H1 (cell line): ENCODE results near the gene TRMT44. TPM values are rescaled to one million over a fixed set of nuclear protein-coding genes. Genes with fewer than 3 reads are reported as not detected.

ENCODE experiments used
- CTCF ChIA-PET: fragments of 300-600 bp; sonication (Branson Sonifier 250); formaldehyde crosslinking; loops from one replicate; lab custom pipeline; 2021; ENCODE audit not compliant: partially characterized antibody; lab: Charles Lee
- POLR2A ChIA-PET: fragments of 300-600 bp; sonication (Branson Sonifier 250); formaldehyde crosslinking; loops from one replicate; lab custom pipeline; 2021; ENCODE audit warnings: inconsistent platforms; ENCODE audit not compliant: partially characterized antibody; lab: Charles Lee
- DNase-seq, 2 experiments: peaks; one replicate each; pipeline versions ENCODE4 v3.0.0 to v3.0.0-alpha.2; 2010 to 2022; ENCODE audit warnings: low spot score in 2 of 2, low read depth in 1 of 2, mixed read lengths in 1 of 2
- FAIRE-seq: peaks from 2 replicates; lab custom pipeline; 2011; peaks lifted over from hg19 to GRCh38; lab: Jason Lieb, UNC
- H2AFZ ChIP-seq: 2 replicates; pipeline ENCODE4 v1.8.1; 2012; ENCODE audit warnings: low read length, inconsistent platforms
- H2AK5ac ChIP-seq: 2 replicates; pipeline ENCODE4 v1.6.1; 2013; ENCODE audit warnings: low read depth, low read length
- H2BK120ac ChIP-seq: replicated peaks from 2 replicates; pipeline ENCODE3; 2013; ENCODE audit warnings: low read depth, low read length, inconsistent platforms
- H2BK12ac ChIP-seq: 2 replicates; pipeline ENCODE4 v1.6.1; 2013; ENCODE audit warnings: low read depth, low read length
- H2BK15ac ChIP-seq: 2 replicates; pipeline ENCODE4 v1.6.1; 2013; ENCODE audit warnings: low read length
- H2BK20ac ChIP-seq: 2 replicates; pipeline ENCODE4 v1.6.1; 2013; ENCODE audit warnings: low read length
- H2BK5ac ChIP-seq: 2 replicates; pipeline ENCODE4 v1.6.1; 2013; ENCODE audit warnings: low read depth, low read length
- H3K14ac ChIP-seq: 2 replicates; pipeline ENCODE4 v1.6.1; 2013; ENCODE audit warnings: inconsistent platforms; ENCODE audit not compliant: insufficient read length
- H3K18ac ChIP-seq: 2 replicates; pipeline ENCODE4 v1.6.1; 2013; ENCODE audit warnings: low read length; ENCODE audit errors: extremely low read depth
- H3K23ac ChIP-seq: 2 replicates; pipeline ENCODE4 v1.6.1; 2013; ENCODE audit warnings: inconsistent platforms; ENCODE audit not compliant: insufficient read length
- H3K23me2 ChIP-seq: 2 replicates; pipeline ENCODE4 v1.6.1; 2013; ENCODE audit warnings: low read depth, low read length
- H3K27ac ChIP-seq: 2 replicates; pipeline ENCODE4 v1.6.1; 2011; ENCODE audit warnings: low read depth, low read length, inconsistent platforms
- H3K27me3 ChIP-seq, 4 experiments: replicated peaks in 1 of 4; 1 replicate in 1 of 4; 2 replicates in 3 of 4; pipeline versions ENCODE4 v1.6.1 to v1.8.1; 2011 to 2013; ENCODE audit warnings: low read length in 3 of 4, mild to moderate bottlenecking in 3 of 4, inconsistent platforms in 2 of 4, mixed read lengths in 2 of 4, moderate library complexity in 1 of 4; ENCODE audit not compliant: control insufficient read depth in 3 of 4, insufficient read depth in 3 of 4; ENCODE audit errors: extremely low read depth in 1 of 4
- H3K36me3 ChIP-seq, 4 experiments: 2 replicates each; pipeline versions ENCODE4 v1.6.1 to v1.8.1; 2011 to 2013; ENCODE audit warnings: mild to moderate bottlenecking in 4 of 4, low read length in 3 of 4, moderate library complexity in 2 of 4, control low read depth in 1 of 4, inconsistent platforms in 1 of 4; ENCODE audit not compliant: insufficient read depth in 4 of 4, control insufficient read depth in 2 of 4
- H3K4ac ChIP-seq: replicated peaks from 2 replicates; pipeline ENCODE3; 2013; ENCODE audit warnings: low read length, low read depth, mixed read lengths, inconsistent platforms; ENCODE audit not compliant: insufficient read length
- H3K4me1 ChIP-seq, 4 experiments: replicated peaks in 1 of 4; 1 replicate in 1 of 4; 2 replicates in 3 of 4; pipeline versions ENCODE4 v1.6.1 to v1.8.1; 2011 to 2013; ENCODE audit warnings: low read length in 3 of 4, inconsistent platforms in 2 of 4, mixed read lengths in 1 of 4; ENCODE audit not compliant: insufficient read depth in 4 of 4, control insufficient read depth in 3 of 4
- H3K4me2 ChIP-seq, 2 experiments: 2 replicates each; pipeline versions ENCODE4 v1.6.1 to v1.8.1; 2011 to 2013; ENCODE audit warnings: low read depth in 2 of 2, low read length in 2 of 2, control low read depth in 1 of 2, inconsistent platforms in 1 of 2, mild to moderate bottlenecking in 1 of 2; ENCODE audit not compliant: insufficient read depth in 1 of 2
- H3K4me3 ChIP-seq, 4 experiments: fragments of 200-600, 300-600 bp in 1 of 4; sonication (generic), shearing (Covaris generic), sonication (Bioruptor Twin) in 1 of 4; 2 replicates each; pipeline versions ENCODE4 v1.5.1 to v1.8.1; 2011 to 2016; ENCODE audit warnings: low read length in 4 of 4, low read depth in 3 of 4, control low read depth in 2 of 4, inconsistent platforms in 2 of 4, mild to moderate bottlenecking in 2 of 4, mixed read lengths in 1 of 4, moderate library complexity in 1 of 4; ENCODE audit not compliant: insufficient read depth in 2 of 4; ENCODE audit errors: extremely low read depth in 1 of 4
- H3K56ac ChIP-seq: replicated peaks from 2 replicates; pipeline ENCODE3; 2013; ENCODE audit warnings: low read depth, mild to moderate bottlenecking, mixed read lengths, low read length, inconsistent platforms; ENCODE audit not compliant: insufficient read length
- H3K79me1 ChIP-seq: 2 replicates; pipeline ENCODE4 v1.6.1; 2013; ENCODE audit warnings: low read depth, low read length, control low read depth
- H3K79me2 ChIP-seq, 2 experiments: 2 replicates each; pipeline versions ENCODE4 v1.6.1 to v1.8.1; 2012 to 2013; ENCODE audit warnings: low read length in 2 of 2, mild to moderate bottlenecking in 2 of 2, inconsistent platforms in 1 of 2; ENCODE audit not compliant: insufficient read depth in 2 of 2, control insufficient read depth in 1 of 2
- H3K9ac ChIP-seq, 4 experiments: replicated peaks in 1 of 4; 1 replicate in 1 of 4; 2 replicates in 3 of 4; pipeline versions ENCODE4 v1.6.1 to v1.8.1; 2011 to 2013; ENCODE audit warnings: low read depth in 3 of 4, low read length in 3 of 4, control low read depth in 2 of 4, mild to moderate bottlenecking in 2 of 4, moderate library complexity in 2 of 4, inconsistent platforms in 1 of 4; ENCODE audit errors: extremely low read depth in 1 of 4
- H3K9me3 ChIP-seq, 2 experiments: 2 replicates each; pipeline versions ENCODE4 v1.6.1 to v1.8.1; 2012 to 2013; ENCODE audit warnings: mild to moderate bottlenecking in 2 of 2, moderate library complexity in 2 of 2, control low read depth in 1 of 2, inconsistent platforms in 1 of 2, low read depth in 1 of 2, low read length in 1 of 2, mixed read lengths in 1 of 2; ENCODE audit not compliant: insufficient read depth in 2 of 2
- H4K20me1 ChIP-seq, 2 experiments: replicated peaks in 1 of 2; 2 replicates each; pipeline versions ENCODE3 to v1.8.1; 2011 to 2013; ENCODE audit warnings: inconsistent platforms in 2 of 2, low read length in 2 of 2, mild to moderate bottlenecking in 1 of 2; ENCODE audit not compliant: insufficient read depth in 2 of 2, control insufficient read depth in 1 of 2
- H4K5ac ChIP-seq: 2 replicates; pipeline ENCODE4 v1.6.1; 2013; ENCODE audit warnings: low read length, low read depth, mixed read lengths, inconsistent platforms; ENCODE audit not compliant: insufficient read length
- H4K8ac ChIP-seq: 2 replicates; pipeline ENCODE4 v1.8.0; 2013; ENCODE audit warnings: mild to moderate bottlenecking, moderate library complexity, low read length, inconsistent platforms; ENCODE audit not compliant: insufficient read depth; ENCODE audit errors: extremely low read depth
- H4K91ac ChIP-seq: replicated peaks from 2 replicates; pipeline ENCODE3; 2013; ENCODE audit warnings: low read length, mixed read lengths, inconsistent platforms; ENCODE audit not compliant: insufficient read length
- BACH1 ChIP-seq: IDR thresholded peaks from 2 replicates; pipeline ENCODE4 v1.6.1; 2012; ENCODE audit warnings: low read length, improper control_type of control experiment
- CREB1 ChIP-seq: IDR thresholded peaks from 2 replicates; pipeline ENCODE4 v1.6.1; 2012; ENCODE audit warnings: inconsistent platforms
- EP300 ChIP-seq, 2 experiments: IDR thresholded peaks; 1 replicate in 1 of 2; 2 replicates in 1 of 2; pipeline ENCODE4 v1.6.1; 2011 to 2012; ENCODE audit warnings: low read depth in 2 of 2, low read length in 2 of 2, mild to moderate bottlenecking in 2 of 2, borderline replicate concordance in 1 of 2, inconsistent platforms in 1 of 2, moderate library complexity in 1 of 2
- JUN ChIP-seq: IDR thresholded peaks from 2 replicates; pipeline ENCODE4 v1.6.1; 2011; ENCODE audit warnings: low read depth, mild to moderate bottlenecking, improper control_type of control experiment, low read length
- KDM1A ChIP-seq: fragments of 200-600, 300-600 bp; sonication (generic); IDR thresholded peaks from 2 replicates; pipeline ENCODE4 v1.7.1; 2016; ENCODE audit warnings: mild to moderate bottlenecking, low read length, borderline replicate concordance
- NRF1 ChIP-seq: IDR thresholded peaks from 2 replicates; pipeline ENCODE4 v1.6.1; 2011; ENCODE audit warnings: mild to moderate bottlenecking, low read depth, low read length, improper control_type of control experiment
- RAD21 ChIP-seq, 2 experiments: IDR thresholded peaks in 1 of 2; conservative IDR thresholded peaks in 1 of 2; 2 replicates each; pipeline ENCODE4 v1.6.1; 2011; ENCODE audit warnings: low read depth in 2 of 2, low read length in 2 of 2, improper control_type of control experiment in 1 of 2, inconsistent platforms in 1 of 2, mild to moderate bottlenecking in 1 of 2, moderate library complexity in 1 of 2
- SIX5 ChIP-seq: IDR thresholded peaks from 2 replicates; pipeline ENCODE4 v1.6.1; 2011; ENCODE audit warnings: mild to moderate bottlenecking, low read depth, low read length
- SP1 ChIP-seq: IDR thresholded peaks from 2 replicates; pipeline ENCODE4 v1.6.1; 2011; ENCODE audit warnings: low read depth, low read length
- SRF ChIP-seq: IDR thresholded peaks from 2 replicates; pipeline ENCODE4 v1.6.1; 2011; ENCODE audit warnings: mild to moderate bottlenecking, low read depth, low read length, moderate library complexity
- TCF12 ChIP-seq: IDR thresholded peaks from 2 replicates; pipeline ENCODE4 v1.6.1; 2011; ENCODE audit warnings: low read depth, mild to moderate bottlenecking, low read length
- WGBS, 2 experiments: shearing (Covaris generic) in 1 of 2; methylation state at CpG; one replicate each; pipeline versions ENCODE4 v1.1.6 to v1.1.7; 2013 to 2015; ENCODE audit warnings: low lambda C conversion rate in 2 of 2, mixed read lengths in 2 of 2, inconsistent platforms in 1 of 2, low coverage in 1 of 2, missing lambda C conversion rate in 1 of 2; ENCODE audit not compliant: insufficient replicate concordance in 2 of 2, insufficient coverage in 1 of 2, insufficient read length in 1 of 2; ENCODE audit errors: extremely low coverage in 1 of 2, missing lambda C conversion rate in 1 of 2; 5-methylcytosine and 5-hydroxymethylcytosine counted together
- polyA plus RNA-seq, 7 experiments: library from polyadenylated mRNA; depleted of rRNA in 3 of 7; stranded (reverse) in 5 of 7; unstranded in 2 of 7; fragments of >200 nt in 5 of 7; fragments of 200-250 nt in 2 of 7; gene quantifications; 1 replicate in 5 of 7; 2 replicates in 1 of 7; 4 replicates in 1 of 7; pipeline versions ENCODE4 v1.2.1 to v1.2.3, GENCODE V29; 2011 to 2013; ENCODE audit warnings: missing spikeins in 2 of 7, mixed read lengths in 2 of 7
- total RNA-seq: library from RNA; stranded (reverse); fragmentation: NEBNext Ultra II Directional; extraction: Animal tissue kit (Norgen Biotek cat#: 25700); gene quantifications from 2 replicates; pipeline ENCODE4 v1.2.1, GENCODE V29; 2021
- TF ChIP-seq, protein P1 (sequence below): IDR thresholded peaks from 2 replicates; pipeline ENCODE4 v1.6.1; 2011; ENCODE audit warnings: low read depth, mild to moderate bottlenecking, low read length; ENCODE audit not compliant: insufficient read depth

Gene TRMT44
- total and polyA plus RNA-seq, 2 of the 8 experiments (the other 6 are each of a cell fraction or from before 2014, with no cell fraction given) = 8.6 to 23.9 TPM

DNA sequence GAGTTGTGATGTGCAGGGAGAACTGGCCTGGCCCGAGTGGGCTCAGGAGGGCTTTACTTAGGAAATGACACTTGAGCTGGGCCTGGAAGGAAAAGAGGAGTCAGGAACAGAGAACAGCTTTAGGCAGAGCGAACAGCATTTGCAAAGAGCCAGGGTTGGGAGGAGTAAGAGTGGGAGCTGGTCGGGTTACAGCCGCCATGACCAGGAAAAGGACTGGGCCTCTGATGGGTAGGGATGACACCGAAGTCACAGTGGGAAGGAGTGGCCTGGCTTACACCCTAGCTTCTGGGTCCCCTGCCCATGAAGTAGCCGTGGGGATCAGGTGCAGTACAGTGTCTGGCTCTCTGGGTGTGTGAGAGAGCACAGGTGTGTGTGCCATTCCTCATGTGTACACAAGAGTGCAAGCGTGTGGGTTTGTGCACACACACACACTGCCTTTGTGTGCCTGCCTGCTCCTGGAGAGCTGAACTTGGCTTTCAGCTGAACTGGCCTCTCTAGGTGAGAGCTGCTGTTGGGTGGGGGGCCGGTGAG is 31.6 kb downstream of the TRMT44 start:
- Histone ChIP-seq H3K4me1 (peaks cover 0 to 5% (median 2%) of the 10 kb centered on the region in 4 experiments; a peak in 2 of 7 replicates), H3K23me2 (no peaks in the 10 kb centered on the region), H3K27me3 (no peaks in the 10 kb centered on the region), H3K79me1 (no peaks in the 10 kb centered on the region), H3K9me3 (no peaks in the 10 kb centered on the region), H4K20me1 (peaks cover 0 to 2% of the 10 kb centered on the region in 2 experiments), H3K23ac (no peak overlapping the region), H2AFZ (no peak overlapping the region), H3K9ac (no peak overlapping the region; a peak in 1 of 7 replicates), H3K27ac (no peak overlapping the region), H3K4ac (no peak overlapping the region), H3K79me2 (no peaks in the 10 kb centered on the region), H2BK15ac (no peak overlapping the region), H3K18ac (no peak overlapping the region), H3K4me2 (no peak overlapping the region), H4K8ac (no peak overlapping the region), H2AK5ac (no peak overlapping the region), H2BK12ac (no peak overlapping the region), H3K14ac (no peak overlapping the region), H3K56ac (no peak overlapping the region), H4K5ac (no peak overlapping the region), H3K4me3 (no peak overlapping the region), H4K91ac (no peak overlapping the region), H2BK20ac (no peak overlapping the region), H2BK120ac (no peak overlapping the region), H3K36me3 (peaks cover 0 to 14% (median 8%) of the 10 kb centered on the region in 4 experiments; a peak in 4 of 8 replicates), H2BK5ac (no peak overlapping the region)
- FAIRE-seq (no peak), DNase-seq (no peak)
- ChIA-PET CTCF (interaction anchor here (1.0 to 11.2 kb wide), 16 partner anchors 13 to 445 kb away, joined by 3 to 237 read pairs (median 4); partner anchors contain the start of gene CPZ), POLR2A (interaction anchor here (0.9 to 2.2 kb wide), 4 partner anchors 9 to 120 kb away, joined by 3 to 7 read pairs (median 4); partner anchors contain the start of gene CPZ)
- WGBS, 2 experiments = 85% methylated on average over 8 of the region's 8 CpGs; no CpG with 5 or more reads in 1 of the 2 experiments
- TF ChIP-seq CREB1 (no peak), KDM1A (no peak), JUN (no peak), EP300 (IDR thresholded peaks at IDR 0.05; ENCODE audit: borderline replicate concordance in 1 of 2, low read depth in 2 of 2, low read length in 2 of 2) (no peak), SP1 (no peak), SIX5 (no peak), SRF (no peak), BACH1 (no peak), NRF1 (no peak), TCF12 (no peak), RAD21 (IDR thresholded peaks at IDR 0.05 in 1 of 2, conservative IDR thresholded peaks at IDR 0.05 in 1 of 2; ENCODE audit: low read depth in 2 of 2, low read length in 2 of 2) (no peak)
- TF ChIP-seq, protein P1, sequence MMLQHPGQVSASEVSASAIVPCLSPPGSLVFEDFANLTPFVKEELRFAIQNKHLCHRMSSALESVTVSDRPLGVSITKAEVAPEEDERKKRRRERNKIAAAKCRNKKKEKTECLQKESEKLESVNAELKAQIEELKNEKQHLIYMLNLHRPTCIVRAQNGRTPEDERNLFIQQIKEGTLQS = no peak
